Mesenchymal stem cell (in vitro differentiated cells and primary cell): ENCODE results near the gene FRMPD1.

ENCODE experiments used
- DNase-seq: peaks from one replicate; pipeline ENCODE4 v3.0.0-alpha.2; 2013
- H2AFZ ChIP-seq: one replicate; pipeline ENCODE4 v1.6.1; 2013; ENCODE audit warnings: low read depth, mild to moderate bottlenecking, control low read depth, inconsistent platforms, low read length, moderate library complexity
- H2AK5ac ChIP-seq: 2 replicates; pipeline ENCODE4 v1.6.1; 2013; ENCODE audit warnings: low read length, moderate library complexity, mild to moderate bottlenecking, inconsistent platforms; ENCODE audit not compliant: severe bottlenecking
- H2BK120ac ChIP-seq: one replicate; pipeline ENCODE4 v1.6.1; 2013; ENCODE audit warnings: low read depth, mild to moderate bottlenecking, inconsistent platforms, low read length, moderate library complexity
- H2BK12ac ChIP-seq, 2 experiments: one replicate each; pipeline ENCODE4 v1.6.1; 2013; ENCODE audit warnings: inconsistent platforms in 2 of 2, low read length in 2 of 2, mild to moderate bottlenecking in 2 of 2, moderate library complexity in 2 of 2, control low read depth in 1 of 2
- H2BK15ac ChIP-seq: one replicate; pipeline ENCODE4 v1.6.1; 2013; ENCODE audit warnings: mild to moderate bottlenecking, low read depth, inconsistent platforms; ENCODE audit not compliant: poor library complexity, severe bottlenecking
- H2BK5ac ChIP-seq: 2 replicates; pipeline ENCODE4 v1.6.1; 2013; ENCODE audit warnings: low read depth, mild to moderate bottlenecking, low read length, control low read depth, inconsistent platforms; ENCODE audit not compliant: poor library complexity, severe bottlenecking
- H3K14ac ChIP-seq, 2 experiments: one replicate each; pipeline ENCODE4 v1.6.1; 2013; ENCODE audit warnings: inconsistent platforms in 2 of 2, low read length in 2 of 2, control low read depth in 1 of 2, mild to moderate bottlenecking in 1 of 2, moderate library complexity in 1 of 2
- H3K18ac ChIP-seq, 2 experiments: one replicate each; pipeline ENCODE4 v1.6.1; 2013; ENCODE audit warnings: inconsistent platforms in 2 of 2, low read length in 2 of 2, control low read depth in 1 of 2, low read depth in 1 of 2, mild to moderate bottlenecking in 1 of 2
- H3K23ac ChIP-seq, 2 experiments: one replicate each; pipeline ENCODE4 v1.6.1; 2013; ENCODE audit warnings: inconsistent platforms in 2 of 2, low read length in 2 of 2, mild to moderate bottlenecking in 2 of 2, moderate library complexity in 2 of 2, control low read depth in 1 of 2
- H3K27ac ChIP-seq: 2 replicates; pipeline ENCODE4 v1.5.1; 2013; ENCODE audit warnings: mild to moderate bottlenecking, moderate library complexity, low read length, control low read depth, inconsistent platforms; ENCODE audit not compliant: poor library complexity, severe bottlenecking
- H3K27me3 ChIP-seq, 2 experiments: 2 replicates each; pipeline versions ENCODE4 v1.6.1 to v1.7.0; 2013; ENCODE audit warnings: low read length in 2 of 2, mild to moderate bottlenecking in 2 of 2, moderate library complexity in 2 of 2, control low read depth in 1 of 2, inconsistent platforms in 1 of 2; ENCODE audit not compliant: control insufficient read depth in 1 of 2, insufficient read depth in 1 of 2
- H3K36me3 ChIP-seq, 2 experiments: 2 replicates each; pipeline versions ENCODE4 v1.6.1 to v1.7.0; 2013; ENCODE audit warnings: low read length in 2 of 2, control low read depth in 1 of 2, inconsistent platforms in 1 of 2, low read depth in 1 of 2, mild to moderate bottlenecking in 1 of 2; ENCODE audit not compliant: insufficient read depth in 2 of 2, control insufficient read depth in 1 of 2
- H3K4ac ChIP-seq, 2 experiments: one replicate each; pipeline ENCODE4 v1.6.1; 2013; ENCODE audit warnings: inconsistent platforms in 2 of 2, low read length in 2 of 2, mild to moderate bottlenecking in 2 of 2, moderate library complexity in 2 of 2, control low read depth in 1 of 2, low read depth in 1 of 2
- H3K4me1 ChIP-seq: 2 replicates; pipeline ENCODE4 v1.6.1; 2013; ENCODE audit warnings: low read depth, low read length, control low read depth; ENCODE audit not compliant: control insufficient read depth, insufficient read depth
- H3K4me2 ChIP-seq: 2 replicates; pipeline ENCODE4 v1.6.1; 2013; ENCODE audit warnings: low read length, mild to moderate bottlenecking, inconsistent platforms; ENCODE audit not compliant: poor library complexity, severe bottlenecking
- H3K4me3 ChIP-seq, 2 experiments: 2 replicates each; pipeline versions ENCODE4 v1.5.1 to v1.7.0; 2013; ENCODE audit warnings: low read length in 2 of 2, mild to moderate bottlenecking in 2 of 2, control low read depth in 1 of 2, low read depth in 1 of 2; ENCODE audit not compliant: insufficient read depth in 1 of 2
- H3K79me1 ChIP-seq: replicated peaks from 2 replicates; pipeline ENCODE4 v1.6.1; 2013; ENCODE audit warnings: mild to moderate bottlenecking, control low read depth, low read length, inconsistent platforms; ENCODE audit not compliant: poor library complexity, severe bottlenecking
- H3K9ac ChIP-seq: 2 replicates; pipeline ENCODE4 v1.7.0; 2013; ENCODE audit warnings: mild to moderate bottlenecking, low read length, moderate library complexity
- H3K9me3 ChIP-seq: 2 replicates; pipeline ENCODE4 v1.7.0; 2013; ENCODE audit warnings: mild to moderate bottlenecking, low read length; ENCODE audit not compliant: control insufficient read depth
- H4K8ac ChIP-seq: one replicate; pipeline ENCODE4 v1.6.1; 2013; ENCODE audit warnings: inconsistent platforms, mild to moderate bottlenecking, low read length, moderate library complexity
- H4K91ac ChIP-seq: one replicate; pipeline ENCODE4 v1.6.1; 2013; ENCODE audit warnings: mild to moderate bottlenecking, low read length, inconsistent platforms
- WGBS: methylation state at CpG from one replicate; pipeline ENCODE4 v1.1.7; 2013; ENCODE audit warnings: mixed read lengths; 5-methylcytosine and 5-hydroxymethylcytosine counted together

The FRMPD1 gene

GRCh38 chr9:37639841-37640240 is 10.9 kb upstream of the FRMPD1 start:
- no peak overlapping the region for H2BK15ac ChIP-seq
- H4K8ac ChIP-seq = no peak overlapping the region
- H3K4me1 ChIP-seq = no peaks in the 10 kb centered on the region
- H3K79me1 ChIP-seq = no peaks in the 10 kb centered on the region
- H3K23ac ChIP-seq = no peak overlapping the region
- H4K91ac ChIP-seq = no peak overlapping the region
- DNase-seq = no peak
- 87% methylated on average over 2 of the region's 3 CpGs for WGBS
- H3K4me2 ChIP-seq = no peak overlapping the region
- no peak overlapping the region for H3K27ac ChIP-seq
- no peaks in the 10 kb centered on the region for H3K36me3 ChIP-seq
- no peak overlapping the region for H2BK5ac ChIP-seq
- H3K9me3 ChIP-seq = no peaks in the 10 kb centered on the region
- H3K4ac ChIP-seq = no peak overlapping the region
- no peak overlapping the region for H2BK120ac ChIP-seq
- H2AFZ ChIP-seq = no peak overlapping the region
- no peak overlapping the region for H3K4me3 ChIP-seq
- no peak overlapping the region for H2AK5ac ChIP-seq
- no peak overlapping the region for H3K9ac ChIP-seq
- no peak overlapping the region for H3K14ac ChIP-seq
- no peak overlapping the region for H3K18ac ChIP-seq
- H2BK12ac ChIP-seq = no peak overlapping the region
- H3K27me3 ChIP-seq = peaks cover 10 to 32% of the 10 kb centered on the region in 2 experiments

- Histone ChIP-seq H4K8ac (no peak overlapping the region), H2AFZ (no peak overlapping the region), H2BK15ac (no peak overlapping the region), H3K18ac (no peak overlapping the region), H3K4ac (no peak overlapping the region), H3K4me2 (no peak overlapping the region), H3K27ac (no peak overlapping the region), H2BK120ac (no peak overlapping the region), H3K9me3 (no peaks in the 10 kb centered on the region), H2AK5ac (no peak overlapping the region), H4K91ac (no peak overlapping the region), H3K27me3 (peaks cover 10 to 33% of the 10 kb centered on the region in 2 experiments), H3K4me3 (no peak overlapping the region), H3K4me1 (no peaks in the 10 kb centered on the region), H2BK5ac (no peak overlapping the region), H3K14ac (no peak overlapping the region), H3K36me3 (no peaks in the 10 kb centered on the region), H3K9ac (no peak overlapping the region), H3K23ac (no peak overlapping the region), H3K79me1 (no peaks in the 10 kb centered on the region), H2BK12ac (no peak overlapping the region)
- 83% methylated on average over 1 of the region's 3 CpGs for WGBS
- no peak for DNase-seq
Observed at GRCh38 chr9:37640246-37640645, 10.5 kb upstream of the FRMPD1 start.

- no peak overlapping the region for H3K4me2 ChIP-seq
- no peak overlapping the region for H3K14ac ChIP-seq
- 69% methylated on average over 3 of the region's 3 CpGs for WGBS
- H4K8ac ChIP-seq = no peak overlapping the region
- no peaks in the 10 kb centered on the region for H3K36me3 ChIP-seq
- H2AFZ ChIP-seq = no peak overlapping the region
- H3K18ac ChIP-seq = no peak overlapping the region
- H4K91ac ChIP-seq = no peak overlapping the region
- no peak overlapping the region for H3K4ac ChIP-seq
- no peak overlapping the region for H2BK120ac ChIP-seq
- H3K9ac ChIP-seq = no peak overlapping the region
- H2BK5ac ChIP-seq = no peak overlapping the region
- no peak overlapping the region for H2BK15ac ChIP-seq
- H3K27ac ChIP-seq = no peak overlapping the region
- H3K9me3 ChIP-seq = no peaks in the 10 kb centered on the region
- no peak overlapping the region for H3K23ac ChIP-seq
- no peak overlapping the region for H2AK5ac ChIP-seq
- peaks cover 17 to 40% of the 10 kb centered on the region in 2 experiments for H3K27me3 ChIP-seq
- no peaks in the 10 kb centered on the region for H3K79me1 ChIP-seq
- no peak overlapping the region for H2BK12ac ChIP-seq
- H3K4me1 ChIP-seq = no peaks in the 10 kb centered on the region
- no peak for DNase-seq
- no peak overlapping the region for H3K4me3 ChIP-seq
Observed at GRCh38 chr9:37641331-37641730, 9.4 kb upstream of the FRMPD1 start.

GRCh38 chr9:37643214-37643613 is 7.5 kb upstream of the FRMPD1 start:
- Histone ChIP-seq H3K36me3 (no peaks in the 10 kb centered on the region), H3K27ac (no peak overlapping the region), H4K8ac (no peak overlapping the region), H3K14ac (no peak overlapping the region), H3K4me3 (no peak overlapping the region), H3K4ac (no peak overlapping the region), H3K9ac (no peak overlapping the region), H3K4me1 (no peaks in the 10 kb centered on the region), H3K9me3 (no peaks in the 10 kb centered on the region), H2AFZ (no peak overlapping the region), H2BK5ac (no peak overlapping the region), H2BK12ac (no peak overlapping the region), H3K18ac (no peak overlapping the region), H3K4me2 (no peak overlapping the region), H2AK5ac (no peak overlapping the region), H3K27me3 (peaks cover 23 to 49% of the 10 kb centered on the region in 2 experiments), H3K23ac (no peak overlapping the region), H2BK120ac (no peak overlapping the region), H3K79me1 (no peaks in the 10 kb centered on the region), H4K91ac (no peak overlapping the region), H2BK15ac (no peak overlapping the region)
- DNase-seq = no peak
